ENCODE data around the gene RNF213.

RNF213 gene

GRCh38 chr17:80441598-80442322, 181.1 kb downstream of the RNF213 start:
- H4K12ac ChIP-seq (ENCODE audit: low read depth, low read length): no peak overlapping the region
- no peaks in the 10 kb centered on the region for H3K79me1 ChIP-seq (ENCODE audit: low read length)
- no peak for DNase-seq
- H2BK12ac ChIP-seq (ENCODE audit: low read length): no peak overlapping the region
- no CpG with 5 or more reads among the region's 14 CpGs for WGBS (ENCODE audit: extremely low coverage, insufficient coverage, insufficient read length)
- H2BK5ac ChIP-seq (ENCODE audit: low read depth, low read length, poor library complexity): no peak overlapping the region
- H4K91ac ChIP-seq (ENCODE audit: low read depth, low read length): no peak overlapping the region
- no peak overlapping the region for H2AK5ac ChIP-seq (ENCODE audit: low read length)
- H4K8ac ChIP-seq (ENCODE audit: low read depth, low read length): no peak overlapping the region
- no peak overlapping the region for H3K18ac ChIP-seq (ENCODE audit: low read length)
- H3K9me3 ChIP-seq (ENCODE audit: insufficient read depth, low read depth, low read length): no peaks in the 10 kb centered on the region
- H3K4me1 ChIP-seq (ENCODE audit: control insufficient read depth in 1 of 2, insufficient read depth in 2 of 2, low read length in 2 of 2): no peaks in the 10 kb centered on the region
- no peak overlapping the region for H3K4ac ChIP-seq (ENCODE audit: low read depth, low read length)
- H3K27me3 ChIP-seq (ENCODE audit: insufficient read depth, low read length): no peaks in the 10 kb centered on the region
- no peak overlapping the region for H2BK120ac ChIP-seq (ENCODE audit: insufficient read depth, low read length, poor library complexity)
- no peaks in the 10 kb centered on the region for H3K79me2 ChIP-seq (ENCODE audit: control insufficient read depth, insufficient read depth, low read length, poor library complexity)
- H3K23ac ChIP-seq (ENCODE audit: low read length): no peak overlapping the region
- no peak overlapping the region for H3K14ac ChIP-seq (ENCODE audit: low read length)
- no peak overlapping the region for H3K4me3 ChIP-seq (ENCODE audit: low read depth, low read length)
- no peak overlapping the region for H3K4me2 ChIP-seq (ENCODE audit: low read length)
- no peak overlapping the region for H2AFZ ChIP-seq (ENCODE audit: insufficient read depth, low read length, poor library complexity)
- no peak overlapping the region for H3K27ac ChIP-seq (ENCODE audit: low read depth, low read length)
- H3K9ac ChIP-seq (ENCODE audit: low read length): no peak overlapping the region
- no peaks in the 10 kb centered on the region for H3K36me3 ChIP-seq (ENCODE audit: control insufficient read depth in 1 of 2, insufficient read depth in 2 of 2, low read length in 2 of 2)

DNA sequence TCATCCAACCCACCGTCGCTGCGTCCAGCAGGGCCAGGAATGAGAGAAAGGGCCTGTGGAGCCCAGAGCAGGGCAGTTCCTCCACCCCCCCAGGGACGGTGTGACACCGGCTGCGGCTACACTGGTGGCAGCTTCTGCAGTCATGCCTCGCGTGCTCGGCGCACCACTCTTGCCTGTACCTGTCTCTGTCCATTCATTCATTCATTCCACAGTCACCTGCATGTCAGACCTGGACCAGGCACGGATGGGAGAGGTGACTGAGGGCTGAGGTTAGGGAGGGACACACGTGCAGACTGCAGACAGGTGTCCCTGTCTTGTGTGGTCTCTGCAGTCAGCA, 181.6 kb downstream of the RNF213 start:
- Histone ChIP-seq H4K12ac (ENCODE audit: low read depth, low read length) (no peak overlapping the region), H2AFZ (ENCODE audit: insufficient read depth, low read length, poor library complexity) (no peak overlapping the region), H3K9me3 (ENCODE audit: insufficient read depth, low read depth, low read length) (no peaks in the 10 kb centered on the region), H3K27ac (ENCODE audit: low read depth, low read length) (no peak overlapping the region), H2BK120ac (ENCODE audit: insufficient read depth, low read length, poor library complexity) (no peak overlapping the region), H3K14ac (ENCODE audit: low read length) (no peak overlapping the region), H2BK12ac (ENCODE audit: low read length) (no peak overlapping the region), H4K91ac (ENCODE audit: low read depth, low read length) (no peak overlapping the region), H3K4me2 (ENCODE audit: low read length) (no peak overlapping the region), H2AK5ac (ENCODE audit: low read length) (no peak overlapping the region), H3K18ac (ENCODE audit: low read length) (no peak overlapping the region), H3K4ac (ENCODE audit: low read depth, low read length) (no peak overlapping the region), H3K9ac (ENCODE audit: low read length) (no peak overlapping the region), H3K4me3 (ENCODE audit: low read depth, low read length) (no peak overlapping the region), H3K79me1 (ENCODE audit: low read length) (no peaks in the 10 kb centered on the region), H4K8ac (ENCODE audit: low read depth, low read length) (no peak overlapping the region), H3K27me3 (ENCODE audit: insufficient read depth, low read length) (no peaks in the 10 kb centered on the region), H2BK5ac (ENCODE audit: low read depth, low read length, poor library complexity) (no peak overlapping the region), H3K79me2 (ENCODE audit: control insufficient read depth, insufficient read depth, low read length, poor library complexity) (no peaks in the 10 kb centered on the region), H3K23ac (ENCODE audit: low read length) (no peak overlapping the region), H3K36me3 (ENCODE audit: control insufficient read depth in 1 of 2, insufficient read depth in 2 of 2, low read length in 2 of 2) (no peaks in the 10 kb centered on the region), H3K4me1 (ENCODE audit: control insufficient read depth in 1 of 2, insufficient read depth in 2 of 2, low read length in 2 of 2) (no peaks in the 10 kb centered on the region)
- no CpG with 5 or more reads among the region's 12 CpGs for WGBS (ENCODE audit: extremely low coverage, insufficient coverage, insufficient read length)
- no peak for DNase-seq

DNA sequence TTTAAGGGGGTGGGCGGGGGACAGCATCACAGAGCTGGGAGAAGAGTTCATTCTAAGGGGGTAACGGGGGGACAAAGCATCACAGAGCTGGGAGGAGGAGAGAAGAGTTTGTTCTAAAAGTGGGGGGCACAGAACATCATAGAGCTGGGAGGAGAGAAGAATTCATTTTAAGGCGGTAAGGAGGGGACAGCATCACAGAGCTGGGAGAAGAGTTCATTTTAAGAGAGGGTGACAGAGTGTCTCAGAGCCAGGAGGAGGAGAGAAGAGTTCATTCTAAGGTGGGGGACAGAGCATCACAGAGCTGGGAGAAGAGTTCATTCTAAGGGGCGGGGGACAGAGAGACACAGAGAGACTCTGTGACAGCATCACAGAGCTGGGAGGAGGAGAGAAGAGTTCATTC, 182.1 kb downstream of the RNF213 start:
- Histone ChIP-seq H3K4ac (ENCODE audit: low read depth, low read length) (no peak overlapping the region), H3K4me2 (ENCODE audit: low read length) (no peak overlapping the region), H3K36me3 (ENCODE audit: control insufficient read depth in 1 of 2, insufficient read depth in 2 of 2, low read length in 2 of 2) (no peaks in the 10 kb centered on the region), H3K4me3 (ENCODE audit: low read depth, low read length) (no peak overlapping the region), H2AFZ (ENCODE audit: insufficient read depth, low read length, poor library complexity) (no peak overlapping the region), H3K79me1 (ENCODE audit: low read length) (no peaks in the 10 kb centered on the region), H2BK12ac (ENCODE audit: low read length) (no peak overlapping the region), H3K9ac (ENCODE audit: low read length) (no peak overlapping the region), H2BK5ac (ENCODE audit: low read depth, low read length, poor library complexity) (no peak overlapping the region), H3K18ac (ENCODE audit: low read length) (no peak overlapping the region), H4K91ac (ENCODE audit: low read depth, low read length) (no peak overlapping the region), H4K12ac (ENCODE audit: low read depth, low read length) (no peak overlapping the region), H3K4me1 (ENCODE audit: control insufficient read depth in 1 of 2, insufficient read depth in 2 of 2, low read length in 2 of 2) (no peaks in the 10 kb centered on the region), H3K23ac (ENCODE audit: low read length) (no peak overlapping the region), H3K14ac (ENCODE audit: low read length) (no peak overlapping the region), H2AK5ac (ENCODE audit: low read length) (no peak overlapping the region), H3K79me2 (ENCODE audit: control insufficient read depth, insufficient read depth, low read length, poor library complexity) (no peaks in the 10 kb centered on the region), H3K27me3 (ENCODE audit: insufficient read depth, low read length) (no peaks in the 10 kb centered on the region), H4K8ac (ENCODE audit: low read depth, low read length) (no peak overlapping the region), H3K9me3 (ENCODE audit: insufficient read depth, low read depth, low read length) (no peaks in the 10 kb centered on the region), H2BK120ac (ENCODE audit: insufficient read depth, low read length, poor library complexity) (no peak overlapping the region), H3K27ac (ENCODE audit: low read depth, low read length) (no peak overlapping the region)
- WGBS (ENCODE audit: extremely low coverage, insufficient coverage, insufficient read length): no CpG with 5 or more reads among the region's 4 CpGs
- no peak for DNase-seq

DNA sequence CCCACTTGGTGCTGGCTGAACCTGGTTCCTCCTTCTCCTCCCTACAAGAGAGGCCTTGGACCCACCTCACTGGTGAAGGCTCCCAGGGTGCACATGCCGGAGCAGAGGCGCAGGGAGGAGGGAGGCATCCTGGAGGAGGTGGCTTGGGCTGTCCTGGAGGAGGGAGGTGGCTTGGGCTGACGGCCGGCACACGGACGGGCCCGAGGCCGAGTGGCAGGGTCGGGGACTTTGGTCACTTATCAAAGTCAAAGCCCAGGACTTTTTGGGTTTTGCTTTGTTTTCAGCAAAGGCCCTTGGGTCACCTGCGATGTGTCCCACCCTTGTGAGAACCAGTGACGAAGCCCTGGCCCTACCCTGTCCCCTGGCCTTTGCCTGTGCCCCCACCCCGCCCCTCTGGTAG, 182.8 kb downstream of the RNF213 start:
- Histone ChIP-seq H3K4ac (ENCODE audit: low read depth, low read length) (no peak overlapping the region), H4K12ac (ENCODE audit: low read depth, low read length) (no peak overlapping the region), H2AK5ac (ENCODE audit: low read length) (no peak overlapping the region), H3K27me3 (ENCODE audit: insufficient read depth, low read length) (no peaks in the 10 kb centered on the region), H3K4me2 (ENCODE audit: low read length) (no peak overlapping the region), H4K91ac (ENCODE audit: low read depth, low read length) (no peak overlapping the region), H3K14ac (ENCODE audit: low read length) (no peak overlapping the region), H3K79me2 (ENCODE audit: control insufficient read depth, insufficient read depth, low read length, poor library complexity) (no peaks in the 10 kb centered on the region), H3K79me1 (ENCODE audit: low read length) (no peaks in the 10 kb centered on the region), H2BK12ac (ENCODE audit: low read length) (no peak overlapping the region), H4K8ac (ENCODE audit: low read depth, low read length) (no peak overlapping the region), H3K4me1 (ENCODE audit: control insufficient read depth in 1 of 2, insufficient read depth in 2 of 2, low read length in 2 of 2) (no peaks in the 10 kb centered on the region), H3K4me3 (ENCODE audit: low read depth, low read length) (no peak overlapping the region), H3K18ac (ENCODE audit: low read length) (no peak overlapping the region), H3K9me3 (ENCODE audit: insufficient read depth, low read depth, low read length) (no peaks in the 10 kb centered on the region), H3K9ac (ENCODE audit: low read length) (no peak overlapping the region), H3K27ac (ENCODE audit: low read depth, low read length) (no peak overlapping the region), H3K36me3 (ENCODE audit: control insufficient read depth in 1 of 2, insufficient read depth in 2 of 2, low read length in 2 of 2) (no peaks in the 10 kb centered on the region), H2AFZ (ENCODE audit: insufficient read depth, low read length, poor library complexity) (no peak overlapping the region), H2BK5ac (ENCODE audit: low read depth, low read length, poor library complexity) (no peak overlapping the region), H3K23ac (ENCODE audit: low read length) (no peak overlapping the region), H2BK120ac (ENCODE audit: insufficient read depth, low read length, poor library complexity) (no peak overlapping the region)
- WGBS (ENCODE audit: extremely low coverage, insufficient coverage, insufficient read length): no CpG with 5 or more reads among the region's 12 CpGs
- DNase-seq: no peak
